Neuron (in vitro differentiated cells): ENCODE results near the gene DAPK3.

ENCODE experiments used
- H2AFZ ChIP-seq: one replicate; pipeline ENCODE4 v1.6.1; 2013; ENCODE audit warnings: low read depth, mild to moderate bottlenecking, inconsistent platforms, low read length, moderate library complexity
- H3K27me3 ChIP-seq: one replicate; pipeline ENCODE4 v1.6.1; 2013; ENCODE audit warnings: low read length; ENCODE audit not compliant: insufficient read depth
- H3K36me3 ChIP-seq: one replicate; pipeline ENCODE4 v1.6.1; 2013; ENCODE audit warnings: low read length; ENCODE audit not compliant: insufficient read depth
- H3K4me1 ChIP-seq: one replicate; pipeline ENCODE4 v1.6.1; 2013; ENCODE audit warnings: low read length; ENCODE audit not compliant: insufficient read depth
- H3K4me3 ChIP-seq: 2 replicates; pipeline ENCODE4 v1.5.1; 2013; ENCODE audit warnings: mild to moderate bottlenecking, low read length, moderate library complexity
- H3K9me3 ChIP-seq: one replicate; pipeline ENCODE4 v1.6.1; 2013; ENCODE audit warnings: low read length

DAPK3 gene

GRCh38 chr19:3980353-3981251 is 9.7 kb upstream of the DAPK3 start:
- no peak overlapping the region for H2AFZ ChIP-seq
- peaks cover 86% of the 10 kb centered on the region for H3K36me3 ChIP-seq
- no peaks in the 10 kb centered on the region for H3K9me3 ChIP-seq
- no peak overlapping the region for H3K4me3 ChIP-seq
- no peaks in the 10 kb centered on the region for H3K27me3 ChIP-seq
- H3K4me1 ChIP-seq, result peaks cover 13% of the 10 kb centered on the region

GRCh38 chr19:3979674-3980352 is 8.9 kb upstream of the DAPK3 start:
- H3K4me3 ChIP-seq, result no peak overlapping the region
- no peaks in the 10 kb centered on the region for H3K27me3 ChIP-seq
- peaks cover 11% of the 10 kb centered on the region for H3K4me1 ChIP-seq
- no peaks in the 10 kb centered on the region for H3K9me3 ChIP-seq
- peaks cover 92% of the 10 kb centered on the region for H3K36me3 ChIP-seq
- H2AFZ ChIP-seq, result no peak overlapping the region

- Histone ChIP-seq H3K27me3 (no peaks in the 10 kb centered on the region), H3K4me3 (no peak overlapping the region), H3K36me3 (peaks cover 89% of the 10 kb centered on the region), H3K4me1 (peaks cover 8% of the 10 kb centered on the region), H2AFZ (no peak overlapping the region), H3K9me3 (no peaks in the 10 kb centered on the region)
Observed at GRCh38 chr19:3979289-3979673, 8.4 kb upstream of the DAPK3 start.

GRCh38 chr19:3978145-3978544 is 7.2 kb upstream of the DAPK3 start:
- Histone ChIP-seq H3K27me3 (no peaks in the 10 kb centered on the region), H3K36me3 (peaks cover 77% of the 10 kb centered on the region), H3K4me3 (no peak overlapping the region), H3K4me1 (no peaks in the 10 kb centered on the region), H3K9me3 (no peaks in the 10 kb centered on the region), H2AFZ (no peak overlapping the region)

GRCh38 chr19:3977242-3978143 is 6.6 kb upstream of the DAPK3 start:
- no peak overlapping the region for H3K4me3 ChIP-seq
- H3K27me3 ChIP-seq, result no peaks in the 10 kb centered on the region
- H3K4me1 ChIP-seq, result no peaks in the 10 kb centered on the region
- no peaks in the 10 kb centered on the region for H3K9me3 ChIP-seq
- peaks cover 71% of the 10 kb centered on the region for H3K36me3 ChIP-seq
- H2AFZ ChIP-seq, result no peak overlapping the region

GRCh38 chr19:3976495-3977241 is 5.8 kb upstream of the DAPK3 start:
- Histone ChIP-seq H3K4me1 (no peaks in the 10 kb centered on the region), H3K9me3 (no peaks in the 10 kb centered on the region), H3K4me3 (no peak overlapping the region), H3K36me3 (peaks cover 62% of the 10 kb centered on the region), H2AFZ (no peak overlapping the region), H3K27me3 (no peaks in the 10 kb centered on the region)

- H3K4me3 ChIP-seq, result no peak overlapping the region
- no peak overlapping the region for H2AFZ ChIP-seq
- no peaks in the 10 kb centered on the region for H3K27me3 ChIP-seq
- H3K36me3 ChIP-seq, result peaks cover 53% of the 10 kb centered on the region
- H3K4me1 ChIP-seq, result peaks cover 3% of the 10 kb centered on the region
- H3K9me3 ChIP-seq, result no peaks in the 10 kb centered on the region
Observed at GRCh38 chr19:3975637-3976087, 4.8 kb upstream of the DAPK3 start.

GRCh38 chr19:3975144-3975543 is 4.2 kb upstream of the DAPK3 start:
- Histone ChIP-seq H3K9me3 (no peaks in the 10 kb centered on the region), H2AFZ (no peak overlapping the region), H3K4me1 (peaks cover 3% of the 10 kb centered on the region), H3K4me3 (no peak overlapping the region), H3K27me3 (no peaks in the 10 kb centered on the region), H3K36me3 (peaks cover 48% of the 10 kb centered on the region)

GRCh38 chr19:3970313-3970807 is 539 bp downstream of the DAPK3 start:
- peak overlapping the region; percentile 84 for H3K4me3 ChIP-seq
- no peaks in the 10 kb centered on the region for H3K9me3 ChIP-seq
- H3K36me3 ChIP-seq, result peaks cover 29% of the 10 kb centered on the region
- no peaks in the 10 kb centered on the region for H3K27me3 ChIP-seq
- H2AFZ ChIP-seq, result no peak overlapping the region
- H3K4me1 ChIP-seq, result peaks cover 26% of the 10 kb centered on the region

- no peaks in the 10 kb centered on the region for H3K27me3 ChIP-seq
- peaks cover 26% of the 10 kb centered on the region for H3K4me1 ChIP-seq
- H2AFZ ChIP-seq, result no peak overlapping the region
- peaks cover 31% of the 10 kb centered on the region for H3K36me3 ChIP-seq
- no peaks in the 10 kb centered on the region for H3K9me3 ChIP-seq
- H3K4me3 ChIP-seq, result peak overlapping the region; percentile 84
Observed at GRCh38 chr19:3969435-3970312, 1.2 kb downstream of the DAPK3 start.

GRCh38 chr19:3968556-3969434 is 2.1 kb downstream of the DAPK3 start:
- Histone ChIP-seq H3K4me3 (peak overlapping the region; percentile 84), H3K9me3 (no peaks in the 10 kb centered on the region), H3K27me3 (no peaks in the 10 kb centered on the region), H2AFZ (no peak overlapping the region), H3K36me3 (peaks cover 39% of the 10 kb centered on the region), H3K4me1 (peaks cover 26% of the 10 kb centered on the region)
